Activated CD4-positive, alpha-beta T cell treated with anti-CD3 and anti-CD28 coated beads for 48 hours (primary cell): ENCODE data around the gene RHOXF2.

ENCODE experiments used
- DNase-seq: peaks from one replicate; pipeline ENCODE4 v3.0.0-alpha.2; 2020

Gene RHOXF2

GRCh38 chrX:120205816-120206753 lies 47.7 kb downstream of the RHOXF2 start:
- no peak for DNase-seq

- DNase-seq: no peak
Measured at GRCh38 chrX:120207009-120207605, 48.7 kb downstream of the RHOXF2 start.

GRCh38 chrX:120213438-120214265 lies 55.2 kb downstream of the RHOXF2 start:
- peak; percentile 64 for DNase-seq
